GM21381 (cell line): Measurements from ENCODE around the gene BAHCC1.

Experiments
- ATAC-seq: cut with Tn5 transposase; IDR thresholded peaks from one replicate; pipeline ENCODE4 v1.9.1; 2021; ENCODE audit warnings: mild to moderate bottlenecking, moderate library complexity; ENCODE audit not compliant: unreplicated experiment

The BAHCC1 gene

GRCh38 chr17:81459224-81459623, 64.0 kb downstream of the BAHCC1 start:
- no peak for ATAC-seq

DNA sequence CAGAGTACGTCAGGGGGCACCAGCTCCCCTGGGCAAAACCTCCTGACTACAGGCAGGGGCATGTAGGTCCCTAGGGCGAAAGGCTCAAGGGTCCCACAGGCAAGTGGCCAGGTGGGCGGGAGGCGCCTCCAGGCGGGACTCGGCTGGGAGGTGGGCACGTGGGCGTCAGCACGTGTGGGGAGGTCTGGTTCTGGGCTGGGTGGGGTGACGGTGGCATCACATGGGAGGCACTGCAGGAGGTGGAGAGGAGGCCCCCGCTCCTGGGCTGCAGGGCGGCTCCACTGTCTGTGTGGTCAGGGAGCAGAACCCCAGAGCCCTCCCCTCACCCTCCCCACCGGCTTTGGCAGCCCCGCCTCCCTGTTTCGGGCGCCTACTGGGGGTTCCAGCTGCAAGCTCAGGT, 64.6 kb downstream of the BAHCC1 start:
- ATAC-seq: no peak

DNA sequence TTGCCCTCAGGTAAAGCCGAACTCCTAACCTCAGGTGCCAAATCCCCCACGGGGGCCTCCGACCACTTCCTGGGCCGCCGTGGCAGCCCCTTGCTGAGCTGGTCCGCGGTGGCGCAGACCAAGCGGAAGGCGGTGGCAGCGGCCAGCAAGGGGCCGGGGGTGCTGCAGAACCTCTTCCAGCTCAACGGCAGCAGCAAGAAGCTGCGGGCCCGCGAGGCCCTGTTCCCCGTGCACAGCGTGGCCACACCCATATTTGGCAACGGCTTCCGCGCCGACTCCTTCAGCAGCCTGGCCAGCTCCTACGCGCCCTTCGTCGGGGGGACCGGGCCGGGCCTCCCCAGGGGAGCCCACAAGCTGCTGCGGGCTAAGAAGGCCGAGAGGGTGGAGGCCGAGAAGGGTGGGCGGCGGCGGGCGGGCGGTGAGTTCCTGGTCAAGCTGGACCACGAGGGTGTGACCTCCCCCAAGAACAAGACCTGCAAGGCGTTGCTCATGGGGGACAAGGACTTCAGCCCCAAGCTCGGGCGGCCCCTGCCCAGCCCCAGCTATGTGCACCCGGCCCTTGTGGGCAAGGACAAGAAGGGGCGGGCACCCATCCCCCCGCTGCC, 65.7 kb downstream of the BAHCC1 start:
- ATAC-seq: no peak

GRCh38 chr17:81461607-81462500, 66.6 kb downstream of the BAHCC1 start:
- ATAC-seq: no peak

- ATAC-seq: no peak
Observed at GRCh38 chr17:81462506-81463125, 67.4 kb downstream of the BAHCC1 start.

GRCh38 chr17:81463506-81463905, 68.2 kb downstream of the BAHCC1 start:
- ATAC-seq: no peak

DNA sequence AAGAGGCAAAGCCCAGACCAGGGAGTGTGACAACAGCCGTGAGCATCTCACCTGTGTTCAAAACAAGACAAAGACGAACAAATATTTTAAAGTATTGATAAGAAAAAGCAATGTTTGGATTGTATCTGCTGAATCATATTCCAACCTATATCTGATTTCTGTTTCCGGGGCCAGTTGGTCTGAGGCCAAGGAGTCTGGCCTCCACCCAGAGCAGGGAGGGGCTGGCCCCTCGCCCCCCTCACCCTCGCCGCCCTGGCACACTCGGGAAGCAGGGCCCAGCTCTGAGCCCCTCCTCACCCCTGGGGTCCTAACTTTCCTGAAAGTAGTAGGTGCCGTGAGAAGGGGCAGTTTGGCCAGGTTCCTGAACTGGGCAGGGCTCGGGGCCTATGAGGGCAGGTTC, 69.3 kb downstream of the BAHCC1 start:
- no peak for ATAC-seq

DNA sequence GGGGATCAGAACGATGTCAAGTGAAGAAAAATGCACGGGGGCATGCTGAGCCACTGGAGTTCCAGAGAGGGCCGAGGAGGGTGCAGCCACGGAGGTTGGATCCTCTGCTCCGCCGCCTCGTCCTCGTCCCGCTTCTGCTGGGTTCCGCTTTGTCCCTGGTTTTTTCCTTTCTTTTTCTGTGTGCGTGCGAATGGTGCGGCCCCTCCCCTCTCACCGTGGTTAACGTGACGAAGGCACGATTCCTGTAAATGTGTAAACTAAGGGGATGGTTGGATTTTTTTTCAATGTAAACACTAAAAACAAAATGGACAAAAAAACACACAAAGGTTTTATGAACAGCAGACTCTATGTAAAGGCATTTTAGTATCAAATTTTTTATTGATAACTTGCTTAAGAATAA, 70.7 kb downstream of the BAHCC1 start:
- no peak for ATAC-seq

DNA sequence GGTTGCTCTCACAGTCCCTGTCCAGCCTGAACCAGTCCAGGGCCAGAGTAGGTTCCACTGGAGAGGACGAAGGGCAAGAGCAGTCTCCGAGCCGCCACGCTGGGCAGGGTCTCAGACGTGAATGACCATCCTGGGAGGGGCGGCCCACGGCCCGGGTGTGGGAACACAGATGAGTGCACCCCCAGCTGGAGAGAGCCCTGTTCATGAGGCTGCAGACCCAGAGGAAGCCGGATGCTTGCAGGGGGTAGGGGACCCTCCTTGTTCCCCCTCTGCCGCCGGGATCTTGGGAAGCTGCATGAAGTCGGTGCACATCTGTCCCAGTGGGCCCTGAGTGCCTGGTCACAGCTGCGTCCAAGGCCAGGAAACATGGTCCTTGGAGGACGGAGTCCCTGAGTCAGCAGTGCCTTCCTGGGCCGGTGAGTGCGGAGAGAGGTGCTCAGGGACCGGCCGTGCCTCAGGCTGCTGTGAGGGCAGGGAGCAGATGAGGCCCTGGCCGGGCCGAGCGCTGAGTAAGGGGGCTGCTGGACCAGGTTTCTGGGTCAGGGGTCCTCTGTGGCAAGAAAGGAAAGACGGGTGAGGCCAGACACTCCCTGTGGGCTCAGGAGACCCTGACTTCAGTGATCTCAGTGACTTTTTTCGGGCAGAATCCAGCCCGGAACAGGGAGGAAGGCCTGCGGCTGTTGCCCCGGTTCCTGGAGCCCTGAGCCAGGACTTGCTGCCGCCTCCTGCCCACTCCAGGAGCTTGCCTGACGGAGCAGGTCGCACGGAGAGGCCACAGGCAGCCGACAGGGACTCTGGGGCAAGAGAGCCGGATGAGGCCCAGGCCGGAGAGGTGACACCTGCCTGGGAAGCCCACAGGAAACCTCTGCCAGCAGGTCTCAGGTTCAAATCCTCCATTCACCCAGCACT, 71.6 kb downstream of the BAHCC1 start:
- ATAC-seq: no peak

DNA sequence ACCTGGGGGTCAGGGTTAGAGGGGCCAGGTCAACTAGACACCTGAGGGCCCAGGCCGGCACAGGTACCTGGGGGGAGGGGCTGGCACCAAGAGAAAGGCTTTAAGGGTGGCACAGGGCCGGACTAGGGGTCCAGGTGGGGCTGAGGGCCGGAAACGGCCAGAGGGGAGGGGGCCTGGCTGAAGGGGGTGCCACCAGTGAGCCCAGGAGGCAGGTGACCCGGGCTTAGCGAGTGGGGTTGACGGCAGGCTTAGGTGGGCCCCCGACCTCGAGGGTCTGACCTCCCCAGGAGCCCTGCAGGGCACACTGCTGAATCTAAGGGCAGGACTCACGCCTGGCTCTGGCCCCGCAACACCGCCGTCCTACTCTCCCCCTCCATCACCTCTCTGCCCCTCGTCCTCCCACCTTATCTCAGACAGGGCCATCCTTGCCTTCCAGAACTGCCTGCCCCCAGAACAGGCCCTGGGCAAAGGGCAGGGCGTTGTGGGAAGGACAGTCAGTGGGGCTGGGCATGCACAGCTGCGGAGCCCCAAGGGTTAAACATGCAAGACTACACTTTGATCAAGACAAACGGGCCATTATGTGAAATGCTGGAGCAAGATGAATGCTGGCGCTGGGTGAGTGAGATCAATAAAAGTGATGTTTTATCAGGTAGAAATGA, 73.0 kb downstream of the BAHCC1 start:
- no peak for ATAC-seq

GRCh38 chr17:81468770-81469121, 73.5 kb downstream of the BAHCC1 start:
- no peak for ATAC-seq

- no peak for ATAC-seq
Observed at GRCh38 chr17:81469266-81469665, 74.0 kb downstream of the BAHCC1 start.

- no peak for ATAC-seq
Observed at GRCh38 chr17:81470270-81470943, 75.2 kb downstream of the BAHCC1 start.

- ATAC-seq: no peak
Observed at GRCh38 chr17:81470944-81471817, 75.9 kb downstream of the BAHCC1 start.

GRCh38 chr17:81471818-81472456, 76.7 kb downstream of the BAHCC1 start:
- no peak for ATAC-seq

DNA sequence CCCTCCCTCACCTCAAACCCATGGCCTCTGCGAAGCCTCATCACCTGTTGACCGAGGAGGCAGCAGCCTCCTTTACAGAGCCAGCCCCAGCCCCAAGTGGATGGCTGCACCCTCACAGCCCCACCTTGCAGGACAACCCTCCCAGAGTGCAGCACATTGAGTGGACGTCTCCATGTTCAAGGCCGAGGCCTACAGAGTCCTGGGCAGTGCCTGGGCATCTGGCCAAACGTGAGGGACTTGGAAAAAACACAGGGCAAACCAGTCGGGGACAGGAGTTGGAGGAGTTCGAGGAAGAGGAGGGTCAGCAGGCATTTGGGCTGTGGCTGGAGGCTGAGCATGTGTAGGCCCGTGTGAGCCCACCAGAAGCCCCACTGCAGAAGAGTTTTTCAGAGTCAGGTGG, 77.8 kb downstream of the BAHCC1 start:
- ATAC-seq: no peak

- no peak for ATAC-seq
Observed at GRCh38 chr17:81474958-81475357, 79.7 kb downstream of the BAHCC1 start.

GRCh38 chr17:81476097-81476496, 80.8 kb downstream of the BAHCC1 start:
- no peak for ATAC-seq

DNA sequence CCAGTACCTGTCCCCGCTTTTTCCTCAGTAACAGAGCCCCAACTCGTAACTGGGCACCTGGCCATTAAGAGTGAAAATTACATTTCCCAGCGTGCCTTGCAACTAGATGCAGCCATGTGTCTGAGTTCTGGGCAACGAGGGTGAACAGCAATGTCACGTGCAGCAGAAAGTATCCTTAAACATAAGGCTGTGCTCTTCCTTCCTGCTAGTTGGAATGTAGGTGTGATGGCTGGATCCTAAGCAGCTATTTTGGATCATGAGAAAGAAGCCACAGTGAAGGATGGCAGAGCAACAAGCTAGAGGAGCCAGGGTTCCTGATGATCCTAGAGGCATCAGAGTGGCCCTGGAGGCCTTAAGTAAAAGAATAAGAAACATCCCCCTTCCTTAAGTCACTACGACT, 81.4 kb downstream of the BAHCC1 start:
- ATAC-seq: no peak
